HG02588 (cell line): Measurements from ENCODE around the gene IGSF9B.

Source experiments
- ATAC-seq: cut with Tn5 transposase; IDR thresholded peaks from one replicate; pipeline ENCODE4 v1.9.1; 2021; ENCODE audit warnings: mild to moderate bottlenecking, moderate library complexity; ENCODE audit not compliant: unreplicated experiment

Gene IGSF9B

GRCh38 chr11:133921513-133921912, 35.3 kb downstream of the IGSF9B start:
- ATAC-seq: no peak

DNA sequence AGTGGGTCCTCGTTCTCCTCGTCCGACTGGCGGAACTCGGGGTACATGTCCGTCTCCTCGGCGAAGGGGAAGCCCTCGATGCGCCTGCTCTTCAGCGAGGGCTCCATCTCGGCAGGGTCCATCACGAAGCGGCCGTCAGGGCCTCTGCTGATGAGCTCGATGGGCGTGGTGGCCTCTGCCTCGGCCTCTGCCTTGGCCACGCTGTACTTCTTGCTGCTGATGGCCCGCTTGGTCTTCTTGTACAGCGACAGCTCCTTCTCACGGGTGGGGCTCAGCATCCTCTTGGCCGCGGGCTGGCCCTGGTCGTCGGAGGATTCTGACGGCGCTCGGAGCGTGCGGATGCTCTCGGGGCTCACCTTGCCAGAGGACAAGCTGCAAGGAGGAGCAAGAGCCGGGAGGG, 35.7 kb downstream of the IGSF9B start:
- ATAC-seq: no peak

DNA sequence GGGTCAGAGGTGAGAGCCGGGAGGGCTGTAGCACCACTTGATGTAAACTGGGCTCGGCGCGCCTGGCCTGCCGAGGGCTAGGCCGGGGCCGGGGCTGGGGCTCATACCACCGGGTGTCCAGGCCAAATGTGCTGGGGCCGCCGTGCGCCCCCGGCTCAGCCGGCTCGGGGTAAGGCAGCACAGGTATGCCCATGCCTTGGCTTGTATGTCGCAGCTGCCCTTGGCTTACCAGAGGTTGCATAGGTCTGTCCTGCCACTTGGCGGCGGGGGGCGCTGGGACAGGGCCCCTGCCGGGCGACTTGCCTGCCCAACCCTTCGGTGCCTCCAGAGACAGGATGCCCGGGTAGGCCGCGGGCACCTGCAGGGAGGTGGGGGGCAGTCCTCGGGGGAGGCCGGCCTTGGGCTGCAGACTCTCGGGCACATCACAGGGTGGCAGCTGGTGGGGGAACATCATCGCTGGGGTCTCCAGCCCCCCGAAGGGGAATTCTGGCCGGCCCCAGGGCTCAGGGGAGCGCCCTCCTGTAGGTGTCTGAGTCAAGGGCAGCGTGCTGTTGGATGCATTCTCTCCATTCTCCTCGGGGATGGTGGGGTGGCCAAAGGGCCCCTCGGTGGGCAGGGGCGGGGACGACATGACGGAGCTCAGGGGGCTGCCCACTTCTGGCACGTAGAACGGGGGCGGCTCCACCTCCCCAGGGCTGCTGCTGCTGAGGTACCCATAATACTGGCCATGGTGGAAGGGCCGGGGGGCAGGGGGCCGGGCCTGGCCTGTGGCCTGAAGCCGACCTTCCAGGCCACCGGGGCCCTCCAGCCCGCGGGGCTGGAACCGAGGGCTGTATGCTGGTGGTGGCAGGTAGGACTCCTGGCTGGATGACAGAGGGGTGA, 36.4 kb downstream of the IGSF9B start:
- no peak for ATAC-seq

DNA sequence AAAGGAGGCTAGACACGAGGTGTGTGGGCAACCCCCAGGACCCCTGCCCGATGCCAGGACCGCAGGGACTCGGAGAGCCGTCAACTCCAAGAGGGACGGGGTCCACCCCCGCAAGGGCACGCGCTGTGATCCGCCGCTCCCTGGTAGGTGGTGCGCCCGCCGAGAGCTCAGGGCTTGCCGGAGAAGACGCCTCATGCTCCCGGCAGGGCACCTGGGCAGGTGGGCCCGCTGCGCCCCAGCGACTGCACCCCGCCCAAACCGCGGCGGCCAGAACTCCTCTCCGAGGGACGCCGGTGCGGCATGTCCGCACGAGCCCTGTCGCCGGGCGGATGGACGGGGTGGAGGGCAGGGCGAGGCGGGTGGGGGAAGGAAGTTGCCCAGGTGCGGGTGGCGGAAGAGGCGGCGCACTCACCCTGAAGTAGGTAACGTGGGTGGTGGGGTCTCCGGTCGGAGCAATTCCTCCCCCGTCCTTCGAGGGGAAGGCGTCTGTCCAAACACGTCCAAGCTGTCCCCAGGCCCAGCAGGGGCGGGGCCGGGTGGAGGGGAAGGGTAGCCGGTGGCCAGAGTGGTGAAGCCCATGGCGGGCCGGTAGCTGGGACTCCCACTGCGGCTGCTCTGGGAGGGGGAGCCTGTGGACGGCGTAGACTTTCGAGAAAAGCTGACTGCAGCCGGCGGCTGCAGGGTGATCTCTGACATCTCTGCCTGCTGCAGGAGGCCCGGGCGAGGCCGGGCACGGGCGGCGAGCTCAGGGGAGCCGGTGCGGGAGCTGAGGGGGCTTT, 37.2 kb downstream of the IGSF9B start:
- ATAC-seq: no peak

DNA sequence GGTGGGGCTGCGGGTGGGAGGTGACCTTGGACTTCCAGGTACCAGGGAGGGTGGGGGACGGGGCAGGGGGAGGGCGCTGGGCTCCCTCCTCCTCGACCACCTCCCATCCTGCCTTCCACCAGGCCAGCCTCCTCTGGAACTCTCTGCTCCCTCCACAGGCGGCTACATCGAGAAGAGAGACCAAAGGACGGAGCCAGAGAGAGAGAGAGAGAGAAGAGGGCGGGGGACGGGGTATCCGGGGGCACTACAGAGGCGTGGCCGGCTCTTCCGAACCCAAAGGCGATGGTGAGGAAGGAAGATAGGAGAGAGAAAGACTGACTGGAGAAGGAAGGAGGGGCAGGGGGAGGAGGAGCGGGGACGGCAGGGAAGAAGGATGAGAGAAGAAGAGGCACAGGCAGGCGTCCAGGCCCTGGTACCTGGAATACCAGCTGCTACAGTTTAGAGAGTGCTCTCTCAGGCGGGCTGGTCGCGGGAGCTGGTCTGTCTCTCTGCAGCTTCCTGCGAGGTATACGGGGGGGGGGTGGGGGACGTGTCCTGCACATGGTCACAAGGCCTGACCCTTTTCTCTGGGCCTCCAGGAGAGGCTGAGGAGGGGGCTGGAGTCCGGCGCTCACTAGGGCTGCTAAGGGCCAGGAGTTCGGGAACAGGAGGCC, 38.0 kb downstream of the IGSF9B start:
- no peak for ATAC-seq

GRCh38 chr11:133917921-133918607, 38.7 kb downstream of the IGSF9B start:
- no peak for ATAC-seq

DNA sequence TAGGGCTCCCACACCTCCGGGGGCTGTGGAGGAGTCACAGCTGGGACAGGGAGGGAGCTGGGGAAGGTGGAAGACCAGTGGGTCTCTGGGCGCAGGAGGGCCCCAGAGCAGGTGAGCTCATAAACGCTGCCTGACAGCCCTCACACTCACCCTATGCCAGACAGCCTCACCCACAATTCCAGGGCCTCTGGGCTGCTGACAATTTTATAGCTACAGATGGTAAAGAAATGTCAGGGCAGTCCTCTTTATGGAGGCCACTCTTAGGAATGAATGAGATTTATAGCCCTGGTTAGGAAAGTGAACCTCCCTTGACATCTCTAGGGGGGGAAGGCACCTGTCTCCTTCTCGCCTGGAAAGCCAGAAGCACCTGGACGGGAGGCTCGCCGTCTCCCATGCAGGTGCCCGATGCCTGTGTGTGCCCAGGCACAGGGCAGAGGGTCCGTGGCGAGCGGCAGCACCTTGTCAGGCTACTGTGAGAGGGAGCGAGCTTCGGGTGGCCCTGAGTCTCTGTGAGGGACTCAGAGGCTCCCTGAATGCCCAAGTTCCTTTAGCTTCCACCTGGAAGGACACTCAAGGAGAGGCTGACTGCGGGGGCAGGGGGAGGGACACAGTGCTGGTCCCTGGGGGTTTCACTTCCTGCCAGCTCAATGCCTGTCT, 39.9 kb downstream of the IGSF9B start:
- no peak for ATAC-seq

- no peak for ATAC-seq
Measured at GRCh38 chr11:133913761-133914160, 43.0 kb downstream of the IGSF9B start.

DNA sequence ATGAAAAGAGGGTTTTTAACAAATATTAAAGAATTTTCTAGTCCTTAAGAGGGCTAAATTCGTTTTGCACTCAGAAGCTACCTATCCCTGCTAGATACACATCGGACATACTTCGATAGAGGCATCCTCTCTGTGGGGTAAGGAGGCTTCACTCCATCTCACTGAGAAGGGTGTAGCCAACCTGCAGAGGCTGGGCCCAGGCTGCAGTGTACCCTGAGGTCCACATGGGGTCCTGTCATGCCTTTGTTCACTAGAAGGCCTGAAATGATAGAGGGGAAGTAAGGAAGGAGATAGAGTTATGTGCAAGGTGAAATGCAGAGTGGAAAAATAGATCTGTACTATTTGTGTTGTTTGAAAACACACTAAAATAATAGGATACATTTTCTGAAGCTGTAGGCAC, 45.6 kb downstream of the IGSF9B start:
- no peak for ATAC-seq

GRCh38 chr11:133910101-133910500, 46.7 kb downstream of the IGSF9B start:
- no peak for ATAC-seq

DNA sequence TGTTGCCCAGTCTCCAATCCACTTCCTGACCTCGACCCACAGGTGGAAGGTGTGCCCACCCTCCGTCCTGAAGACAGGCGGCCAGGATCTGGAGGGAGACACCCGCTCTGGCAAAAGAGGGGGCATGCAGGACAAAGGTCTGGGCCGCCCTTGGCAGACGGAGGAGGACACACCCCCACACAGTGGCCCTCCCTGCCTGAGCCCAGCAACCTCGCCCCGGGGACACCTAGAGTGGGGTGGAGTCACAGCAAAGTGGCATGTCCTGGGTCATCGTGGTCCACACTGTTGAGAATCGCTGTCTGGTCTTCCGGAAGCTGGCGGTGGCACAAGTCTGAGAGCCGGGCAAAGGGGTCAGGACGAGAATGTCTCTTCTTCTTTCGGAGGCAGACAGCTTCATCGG, 47.9 kb downstream of the IGSF9B start:
- ATAC-seq: no peak

GRCh38 chr11:133907841-133908241, 48.9 kb downstream of the IGSF9B start:
- ATAC-seq: no peak

DNA sequence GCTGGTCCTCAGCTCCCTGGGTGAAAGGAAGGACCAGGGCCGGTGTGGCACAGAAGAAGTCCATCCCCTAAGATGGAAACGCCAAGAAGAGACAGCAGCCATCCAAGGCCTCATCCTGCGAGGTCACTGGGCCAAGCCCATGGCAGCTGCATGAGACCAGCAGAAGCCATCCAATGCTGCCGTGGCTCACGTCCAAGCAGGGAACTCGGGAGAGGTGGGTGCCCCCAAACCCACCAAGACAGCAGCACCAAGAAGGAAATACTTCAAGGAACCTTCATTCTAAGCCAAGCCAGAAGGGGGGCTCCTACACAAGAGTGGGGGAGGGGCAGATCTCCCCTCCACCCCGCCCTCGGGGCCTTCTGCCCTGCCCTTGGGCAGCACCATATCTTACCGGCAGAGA, 49.6 kb downstream of the IGSF9B start:
- no peak for ATAC-seq

DNA sequence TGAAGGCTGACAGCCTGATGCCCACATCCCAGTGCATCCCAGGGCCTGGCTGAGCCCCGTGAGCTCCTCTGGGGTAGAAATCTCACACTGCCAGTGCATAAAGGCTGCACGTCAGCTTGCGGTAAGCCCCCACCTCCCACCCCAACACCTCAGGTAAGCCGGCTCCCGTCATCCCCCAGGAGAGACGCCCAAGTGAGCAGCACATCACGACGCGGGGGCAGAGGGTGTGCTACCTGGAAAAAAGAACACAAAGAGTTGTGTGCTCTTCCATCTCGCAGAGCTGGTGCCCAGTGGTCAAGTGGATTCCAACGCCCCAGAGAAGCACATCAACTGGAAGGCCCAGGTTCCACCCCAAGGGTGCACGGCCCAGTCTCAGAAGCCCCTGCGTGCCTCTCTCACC, 50.0 kb downstream of the IGSF9B start:
- ATAC-seq: no peak

DNA sequence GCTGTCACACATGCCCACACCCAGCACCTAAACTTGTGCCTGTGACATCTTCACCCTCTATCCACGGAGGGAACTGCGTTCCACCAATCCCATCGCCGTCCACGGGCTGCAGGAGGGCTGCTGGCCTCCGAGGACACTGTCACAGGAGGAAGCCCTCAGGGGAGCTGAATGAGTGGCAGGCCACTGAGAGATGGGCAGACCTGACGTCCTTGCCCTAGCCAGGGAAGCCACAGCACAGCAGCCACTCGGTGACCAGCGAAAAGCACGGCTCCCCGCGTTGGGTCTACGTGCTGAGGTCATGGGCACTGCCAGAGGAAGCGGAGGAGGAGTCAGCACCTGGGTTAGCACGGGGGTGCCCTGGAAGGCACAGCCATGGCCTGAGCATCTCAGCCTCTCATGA, 50.5 kb downstream of the IGSF9B start:
- no peak for ATAC-seq

DNA sequence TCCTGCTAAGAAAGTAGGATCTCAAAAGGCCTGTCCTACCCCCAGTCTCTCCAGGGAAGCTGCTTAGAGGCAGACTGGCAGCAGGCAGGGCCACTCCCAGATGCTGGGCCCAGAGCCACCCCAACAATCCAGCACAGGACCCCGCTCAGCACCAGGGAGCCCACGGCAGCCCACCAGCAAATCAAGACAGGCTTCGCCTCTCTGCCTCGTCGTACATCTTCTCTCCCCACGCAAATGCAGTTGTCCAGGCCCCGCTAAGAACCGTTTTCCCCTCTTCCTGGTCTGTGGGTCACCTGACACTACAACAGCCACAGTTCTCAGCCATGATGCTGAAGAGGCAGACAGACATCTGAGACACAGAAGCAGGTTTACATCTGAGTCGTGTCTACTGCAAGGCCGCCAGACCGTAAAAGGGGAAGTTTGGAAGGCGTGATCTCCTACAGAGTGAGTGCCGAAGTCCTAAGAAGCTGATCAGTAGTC, 51.1 kb downstream of the IGSF9B start:
- no peak for ATAC-seq

DNA sequence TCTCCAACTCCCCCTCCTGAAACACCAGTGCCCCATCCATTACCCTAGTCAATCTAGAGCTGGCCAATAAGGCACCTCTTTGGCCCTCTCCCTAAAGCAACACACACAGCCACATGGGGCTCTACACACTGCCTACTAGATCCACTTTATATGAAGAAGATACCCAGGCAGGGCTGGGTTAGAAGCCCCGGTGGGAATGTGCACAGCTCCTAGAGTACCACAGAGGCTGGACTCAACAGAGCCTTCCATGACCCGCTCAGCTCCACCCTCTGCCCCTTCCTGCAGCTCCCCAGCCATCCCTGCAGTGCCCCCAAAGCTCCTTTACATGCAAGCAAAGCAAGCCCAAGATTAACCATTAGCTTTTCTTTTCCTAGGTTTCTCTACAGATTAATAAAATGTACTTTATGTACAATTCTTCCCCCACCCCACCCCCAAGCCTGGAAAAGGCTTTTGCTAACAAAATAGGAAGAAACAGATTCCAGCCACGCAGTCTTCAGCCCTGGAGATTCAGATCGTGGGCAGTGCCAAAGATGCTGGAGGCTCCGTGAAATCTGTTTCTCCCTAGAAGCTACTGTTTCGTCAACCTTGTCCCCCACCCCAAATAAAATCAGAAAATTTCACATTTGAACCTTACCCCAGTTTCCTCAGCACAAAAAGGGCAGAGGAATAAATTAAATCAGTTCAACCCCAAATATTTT, 51.8 kb downstream of the IGSF9B start:
- no peak for ATAC-seq

DNA sequence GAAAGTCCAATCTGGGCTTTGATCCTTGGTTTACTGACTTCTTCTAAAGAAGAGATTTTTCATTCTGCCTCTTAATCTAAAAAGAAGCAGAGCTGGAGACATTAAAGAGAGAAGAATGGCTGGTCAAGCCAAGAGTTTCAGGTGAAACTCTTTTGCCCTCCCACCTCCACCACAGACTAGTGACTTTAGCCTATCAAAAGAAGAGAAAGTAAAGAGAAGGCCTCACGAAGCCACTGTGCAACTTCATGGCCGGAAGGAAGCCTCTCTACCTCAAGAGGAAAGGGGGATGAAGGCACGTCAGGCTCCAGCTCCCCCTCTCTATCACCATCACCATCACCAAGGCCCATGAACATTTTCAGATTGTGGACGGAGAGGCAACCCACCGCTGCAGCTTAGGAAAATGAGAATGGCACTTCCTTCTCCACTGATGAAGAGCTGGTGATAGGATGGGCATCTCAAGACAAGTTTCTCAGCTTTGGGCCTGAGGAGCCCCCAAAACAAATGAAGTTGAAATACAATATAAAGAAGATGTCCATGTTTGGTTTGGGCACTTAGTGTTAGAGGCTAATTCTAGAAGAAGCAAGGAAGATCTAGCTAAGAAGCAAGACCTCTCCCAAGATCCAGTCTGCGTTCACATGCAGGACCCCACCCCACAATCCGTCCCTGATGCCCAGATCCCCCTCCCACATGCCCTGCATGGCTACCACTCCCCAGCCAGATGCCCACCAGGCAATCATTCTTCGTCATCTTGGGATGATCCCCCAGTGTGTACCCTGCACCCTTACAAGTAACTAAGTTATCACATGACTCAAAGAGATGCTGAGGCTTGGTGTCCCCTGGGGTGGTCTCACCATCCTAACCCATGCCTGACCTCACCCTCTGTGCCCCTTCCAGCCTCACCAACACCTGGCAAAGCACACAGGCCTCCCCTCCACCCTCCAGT, 52.6 kb downstream of the IGSF9B start:
- ATAC-seq: no peak

DNA sequence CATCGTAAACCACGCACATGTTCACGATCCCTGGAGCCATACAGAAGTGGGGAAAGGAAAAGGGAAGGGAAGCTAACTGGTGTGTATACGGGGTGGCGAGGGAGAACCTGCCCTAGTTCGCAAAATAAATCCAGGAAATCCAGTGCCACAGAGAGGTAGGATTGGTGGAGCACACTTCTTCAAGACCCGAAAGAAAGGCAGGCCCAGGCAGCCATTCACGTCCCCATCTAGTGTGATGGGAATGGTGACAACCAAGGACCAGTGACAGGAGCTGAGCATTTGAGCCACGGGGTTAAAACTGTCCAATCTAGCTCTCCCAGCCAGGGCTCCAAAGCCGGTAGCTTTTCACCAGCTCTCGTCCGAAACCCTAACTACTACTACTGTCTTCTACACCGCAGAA, 53.7 kb downstream of the IGSF9B start:
- ATAC-seq: no peak
